Mesenchymal stem cell (in vitro differentiated cells and primary cell): ENCODE measurements around the gene MOGAT1.

ENCODE experiments used
- DNase-seq: peaks from one replicate; pipeline ENCODE4 v3.0.0-alpha.2; 2013
- H2AFZ ChIP-seq: one replicate; pipeline ENCODE4 v1.6.1; 2013; ENCODE audit warnings: low read depth, mild to moderate bottlenecking, control low read depth, inconsistent platforms, low read length, moderate library complexity
- H2AK5ac ChIP-seq: 2 replicates; pipeline ENCODE4 v1.6.1; 2013; ENCODE audit warnings: low read length, moderate library complexity, mild to moderate bottlenecking, inconsistent platforms; ENCODE audit not compliant: severe bottlenecking
- H2BK120ac ChIP-seq: one replicate; pipeline ENCODE4 v1.6.1; 2013; ENCODE audit warnings: low read depth, mild to moderate bottlenecking, inconsistent platforms, low read length, moderate library complexity
- H2BK12ac ChIP-seq, 2 experiments: one replicate each; pipeline ENCODE4 v1.6.1; 2013; ENCODE audit warnings: inconsistent platforms in 2 of 2, low read length in 2 of 2, mild to moderate bottlenecking in 2 of 2, moderate library complexity in 2 of 2, control low read depth in 1 of 2
- H2BK15ac ChIP-seq: one replicate; pipeline ENCODE4 v1.6.1; 2013; ENCODE audit warnings: mild to moderate bottlenecking, low read depth, inconsistent platforms; ENCODE audit not compliant: poor library complexity, severe bottlenecking
- H2BK5ac ChIP-seq: 2 replicates; pipeline ENCODE4 v1.6.1; 2013; ENCODE audit warnings: low read depth, mild to moderate bottlenecking, low read length, control low read depth, inconsistent platforms; ENCODE audit not compliant: poor library complexity, severe bottlenecking
- H3K14ac ChIP-seq, 2 experiments: one replicate each; pipeline ENCODE4 v1.6.1; 2013; ENCODE audit warnings: inconsistent platforms in 2 of 2, low read length in 2 of 2, control low read depth in 1 of 2, mild to moderate bottlenecking in 1 of 2, moderate library complexity in 1 of 2
- H3K18ac ChIP-seq, 2 experiments: one replicate each; pipeline ENCODE4 v1.6.1; 2013; ENCODE audit warnings: inconsistent platforms in 2 of 2, low read length in 2 of 2, control low read depth in 1 of 2, low read depth in 1 of 2, mild to moderate bottlenecking in 1 of 2
- H3K23ac ChIP-seq, 2 experiments: one replicate each; pipeline ENCODE4 v1.6.1; 2013; ENCODE audit warnings: inconsistent platforms in 2 of 2, low read length in 2 of 2, mild to moderate bottlenecking in 2 of 2, moderate library complexity in 2 of 2, control low read depth in 1 of 2
- H3K27ac ChIP-seq: 2 replicates; pipeline ENCODE4 v1.5.1; 2013; ENCODE audit warnings: mild to moderate bottlenecking, moderate library complexity, low read length, control low read depth, inconsistent platforms; ENCODE audit not compliant: poor library complexity, severe bottlenecking
- H3K27me3 ChIP-seq, 2 experiments: 2 replicates each; pipeline versions ENCODE4 v1.6.1 to v1.7.0; 2013; ENCODE audit warnings: low read length in 2 of 2, mild to moderate bottlenecking in 2 of 2, moderate library complexity in 2 of 2, control low read depth in 1 of 2, inconsistent platforms in 1 of 2; ENCODE audit not compliant: control insufficient read depth in 1 of 2, insufficient read depth in 1 of 2
- H3K36me3 ChIP-seq, 2 experiments: 2 replicates each; pipeline versions ENCODE4 v1.6.1 to v1.7.0; 2013; ENCODE audit warnings: low read length in 2 of 2, control low read depth in 1 of 2, inconsistent platforms in 1 of 2, low read depth in 1 of 2, mild to moderate bottlenecking in 1 of 2; ENCODE audit not compliant: insufficient read depth in 2 of 2, control insufficient read depth in 1 of 2
- H3K4ac ChIP-seq, 2 experiments: one replicate each; pipeline ENCODE4 v1.6.1; 2013; ENCODE audit warnings: inconsistent platforms in 2 of 2, low read length in 2 of 2, mild to moderate bottlenecking in 2 of 2, moderate library complexity in 2 of 2, control low read depth in 1 of 2, low read depth in 1 of 2
- H3K4me1 ChIP-seq: 2 replicates; pipeline ENCODE4 v1.6.1; 2013; ENCODE audit warnings: low read depth, low read length, control low read depth; ENCODE audit not compliant: control insufficient read depth, insufficient read depth
- H3K4me2 ChIP-seq: 2 replicates; pipeline ENCODE4 v1.6.1; 2013; ENCODE audit warnings: low read length, mild to moderate bottlenecking, inconsistent platforms; ENCODE audit not compliant: poor library complexity, severe bottlenecking
- H3K4me3 ChIP-seq, 2 experiments: 2 replicates each; pipeline versions ENCODE4 v1.5.1 to v1.7.0; 2013; ENCODE audit warnings: low read length in 2 of 2, mild to moderate bottlenecking in 2 of 2, control low read depth in 1 of 2, low read depth in 1 of 2; ENCODE audit not compliant: insufficient read depth in 1 of 2
- H3K79me1 ChIP-seq: replicated peaks from 2 replicates; pipeline ENCODE4 v1.6.1; 2013; ENCODE audit warnings: mild to moderate bottlenecking, control low read depth, low read length, inconsistent platforms; ENCODE audit not compliant: poor library complexity, severe bottlenecking
- H3K9ac ChIP-seq: 2 replicates; pipeline ENCODE4 v1.7.0; 2013; ENCODE audit warnings: mild to moderate bottlenecking, low read length, moderate library complexity
- H3K9me3 ChIP-seq: 2 replicates; pipeline ENCODE4 v1.7.0; 2013; ENCODE audit warnings: mild to moderate bottlenecking, low read length; ENCODE audit not compliant: control insufficient read depth
- H4K8ac ChIP-seq: one replicate; pipeline ENCODE4 v1.6.1; 2013; ENCODE audit warnings: inconsistent platforms, mild to moderate bottlenecking, low read length, moderate library complexity
- H4K91ac ChIP-seq: one replicate; pipeline ENCODE4 v1.6.1; 2013; ENCODE audit warnings: mild to moderate bottlenecking, low read length, inconsistent platforms
- WGBS: methylation state at CpG from one replicate; pipeline ENCODE4 v1.1.7; 2013; ENCODE audit warnings: mixed read lengths; 5-methylcytosine and 5-hydroxymethylcytosine counted together

MOGAT1 gene

GRCh38 chr2:222730366-222730999 lies 59.0 kb downstream of the MOGAT1 start:
- no peak overlapping the region for H2BK120ac ChIP-seq
- H2AK5ac ChIP-seq = no peak overlapping the region
- H3K14ac ChIP-seq = no peak overlapping the region
- peak overlapping the region; percentile 69 for H3K9ac ChIP-seq
- H3K27ac ChIP-seq = no peak overlapping the region
- 87% methylated on average over 5 of the region's 5 CpGs for WGBS
- no peak overlapping the region for H4K91ac ChIP-seq
- H3K4me3 ChIP-seq = peak overlapping the region in 1 of 2 experiments; percentile 63
- no peak overlapping the region for H3K4ac ChIP-seq
- H3K27me3 ChIP-seq = no peaks in the 10 kb centered on the region
- no peak overlapping the region for H2BK5ac ChIP-seq
- peak; percentile 44 for DNase-seq
- H2AFZ ChIP-seq = no peak overlapping the region
- H3K36me3 ChIP-seq = no peaks in the 10 kb centered on the region
- peak overlapping the region in 1 of 2 experiments; percentile 48 for H3K18ac ChIP-seq
- H2BK15ac ChIP-seq = no peak overlapping the region
- H3K4me2 ChIP-seq = no peak overlapping the region
- H2BK12ac ChIP-seq = no peak overlapping the region
- peaks cover 2% of the 10 kb centered on the region for H3K4me1 ChIP-seq
- no peak overlapping the region for H3K23ac ChIP-seq
- no peaks in the 10 kb centered on the region for H3K79me1 ChIP-seq
- no peaks in the 10 kb centered on the region for H3K9me3 ChIP-seq
- H4K8ac ChIP-seq = no peak overlapping the region

- H2BK5ac ChIP-seq = no peak overlapping the region
- no peak overlapping the region for H3K18ac ChIP-seq
- no peak overlapping the region for H3K27ac ChIP-seq
- no peaks in the 10 kb centered on the region for H3K79me1 ChIP-seq
- H2AFZ ChIP-seq = no peak overlapping the region
- H4K91ac ChIP-seq = no peak overlapping the region
- H3K23ac ChIP-seq = no peak overlapping the region
- H3K4ac ChIP-seq = no peak overlapping the region
- H2BK12ac ChIP-seq = no peak overlapping the region
- no peaks in the 10 kb centered on the region for H3K36me3 ChIP-seq
- peak overlapping the region; percentile 69 for H3K9ac ChIP-seq
- no peak overlapping the region for H2AK5ac ChIP-seq
- no peak overlapping the region for H2BK120ac ChIP-seq
- no peak overlapping the region for H2BK15ac ChIP-seq
- no peak overlapping the region for H3K4me2 ChIP-seq
- peaks cover 2% of the 10 kb centered on the region for H3K4me1 ChIP-seq
- WGBS = 74% methylated on average over 2 of the region's 2 CpGs
- H4K8ac ChIP-seq = no peak overlapping the region
- peak; percentile 85 for DNase-seq
- no peaks in the 10 kb centered on the region for H3K27me3 ChIP-seq
- H3K14ac ChIP-seq = no peak overlapping the region
- no peaks in the 10 kb centered on the region for H3K9me3 ChIP-seq
- peak overlapping the region in 1 of 2 experiments; percentile 63 for H3K4me3 ChIP-seq
These were observed 59.8 kb downstream of the MOGAT1 start for GRCh38 chr2:222731201-222731621.

GRCh38 chr2:222732489-222733178 lies 61.2 kb downstream of the MOGAT1 start:
- H2AFZ ChIP-seq = no peak overlapping the region
- H2BK120ac ChIP-seq = no peak overlapping the region
- H3K27me3 ChIP-seq = no peaks in the 10 kb centered on the region
- H2BK15ac ChIP-seq = no peak overlapping the region
- H3K14ac ChIP-seq = no peak overlapping the region
- H3K27ac ChIP-seq = no peak overlapping the region
- H2BK12ac ChIP-seq = no peak overlapping the region
- H3K36me3 ChIP-seq = no peaks in the 10 kb centered on the region
- peaks cover 2% of the 10 kb centered on the region for H3K4me1 ChIP-seq
- no peak overlapping the region for H3K4me3 ChIP-seq
- no peak overlapping the region for H3K4me2 ChIP-seq
- no peak overlapping the region for H2BK5ac ChIP-seq
- H4K91ac ChIP-seq = no peak overlapping the region
- H2AK5ac ChIP-seq = no peak overlapping the region
- no peak overlapping the region for H3K4ac ChIP-seq
- no peaks in the 10 kb centered on the region for H3K9me3 ChIP-seq
- peak; percentile 17 for DNase-seq
- H3K23ac ChIP-seq = no peak overlapping the region
- H3K18ac ChIP-seq = peak overlapping the region in 1 of 2 experiments; percentile 29
- no peak overlapping the region for H4K8ac ChIP-seq
- 79% methylated on average over 4 of the region's 4 CpGs for WGBS
- no peaks in the 10 kb centered on the region for H3K79me1 ChIP-seq
- H3K9ac ChIP-seq = no peak overlapping the region

- no peak overlapping the region for H3K4ac ChIP-seq
- no peaks in the 10 kb centered on the region for H3K79me1 ChIP-seq
- no peak overlapping the region for H2BK12ac ChIP-seq
- H3K4me1 ChIP-seq = peaks cover 2% of the 10 kb centered on the region
- H2AK5ac ChIP-seq = no peak overlapping the region
- H3K4me2 ChIP-seq = no peak overlapping the region
- DNase-seq = no peak
- H2BK5ac ChIP-seq = no peak overlapping the region
- H3K9ac ChIP-seq = no peak overlapping the region
- H3K4me3 ChIP-seq = no peak overlapping the region
- no peak overlapping the region for H3K27ac ChIP-seq
- no peak overlapping the region for H2BK120ac ChIP-seq
- no peak overlapping the region for H3K23ac ChIP-seq
- no peak overlapping the region for H3K14ac ChIP-seq
- no peaks in the 10 kb centered on the region for H3K27me3 ChIP-seq
- H4K8ac ChIP-seq = no peak overlapping the region
- no peak overlapping the region for H4K91ac ChIP-seq
- no peak overlapping the region for H2BK15ac ChIP-seq
- no peaks in the 10 kb centered on the region for H3K36me3 ChIP-seq
- 98% methylated on average over 3 of the region's 3 CpGs for WGBS
- H3K9me3 ChIP-seq = no peaks in the 10 kb centered on the region
- no peak overlapping the region for H2AFZ ChIP-seq
- no peak overlapping the region for H3K18ac ChIP-seq
These were observed 62.0 kb downstream of the MOGAT1 start for GRCh38 chr2:222733470-222733845.
